Thyroid gland (tissue), 4 donors: ENCODE measurements around the gene SLC45A2. TPM values are rescaled to one million over a fixed set of nuclear protein-coding genes. Genes with fewer than 3 reads are reported as not detected.

Experiments used
- DNase-seq, 2 donors: peaks; one replicate each; pipeline ENCODE4 v3.0.0-alpha.2; 2019
- H3K27ac ChIP-seq, 3 donors: fragments of 200-600 bp; sonication (generic); 1 replicate in 2 of 3; 2 replicates in 1 of 3; pipeline ENCODE4 v1.5.1; 2016 to 2019; ENCODE audit warnings: mild to moderate bottlenecking in 1 of 3, moderate library complexity in 1 of 3
- H3K27me3 ChIP-seq: fragments of 200-600 bp; sonication (generic); one replicate; pipeline ENCODE4 v1.5.1; 2019
- H3K36me3 ChIP-seq, 2 donors: fragments of 200-600 bp; sonication (generic); one replicate each; pipeline ENCODE4 v1.5.1; 2016 to 2019
- H3K4me1 ChIP-seq, 2 donors: fragments of 200-600 bp; sonication (generic); one replicate each; pipeline ENCODE4 v1.5.1; 2017 to 2019
- H3K4me3 ChIP-seq, 3 donors: fragments of 200-600 bp; sonication (generic); replicated peaks in 1 of 3; 1 replicate in 2 of 3; 2 replicates in 1 of 3; pipeline ENCODE4 v1.5.1; 2016; ENCODE audit warnings: mild to moderate bottlenecking in 1 of 3
- H3K9me3 ChIP-seq: fragments of 200-600 bp; sonication (generic); one replicate; pipeline ENCODE4 v1.5.1; 2017
- POLR2A ChIP-seq, 2 donors: fragments of 450-650 bp; IDR thresholded peaks; one replicate each; pipeline ENCODE4 v1.6.1; 2017; ENCODE audit warnings: antibody characterized with exemption in 2 of 2, mild to moderate bottlenecking in 2 of 2, moderate library complexity in 1 of 2
- WGBS, 2 donors: methylation state at CpG; one replicate each; pipeline ENCODE4 v1.1.5; 2017; 5-methylcytosine and 5-hydroxymethylcytosine counted together
- intact Hi-C: fragments of 100-400 bp; cut with DNase I; formaldehyde crosslinking; loops from one replicate; pipeline ENCODE4 v1.15.1; 2023
- total RNA-seq, 4 donors: library from RNA; depleted of rRNA; stranded (reverse); fragments of >200 nt; gene quantifications; one replicate each; pipeline ENCODE4 v1.2.3, GENCODE V29; 2016
- TF ChIP-seq, protein P1 (sequence below), 6 experiments: fragments of 200-600 bp in 3 of 6; fragments of 450-650 bp in 3 of 6; sonication (generic) in 3 of 6; IDR thresholded peaks; one replicate each; pipeline ENCODE4 v1.5.1; 2016 to 2019; ENCODE audit warnings: antibody characterized with exemption in 6 of 6, mild to moderate bottlenecking in 2 of 6, inconsistent platforms in 1 of 6, moderate library complexity in 1 of 6

SLC45A2 gene
- total RNA-seq, 4 donors from 2014 or later: not detected

DNA sequence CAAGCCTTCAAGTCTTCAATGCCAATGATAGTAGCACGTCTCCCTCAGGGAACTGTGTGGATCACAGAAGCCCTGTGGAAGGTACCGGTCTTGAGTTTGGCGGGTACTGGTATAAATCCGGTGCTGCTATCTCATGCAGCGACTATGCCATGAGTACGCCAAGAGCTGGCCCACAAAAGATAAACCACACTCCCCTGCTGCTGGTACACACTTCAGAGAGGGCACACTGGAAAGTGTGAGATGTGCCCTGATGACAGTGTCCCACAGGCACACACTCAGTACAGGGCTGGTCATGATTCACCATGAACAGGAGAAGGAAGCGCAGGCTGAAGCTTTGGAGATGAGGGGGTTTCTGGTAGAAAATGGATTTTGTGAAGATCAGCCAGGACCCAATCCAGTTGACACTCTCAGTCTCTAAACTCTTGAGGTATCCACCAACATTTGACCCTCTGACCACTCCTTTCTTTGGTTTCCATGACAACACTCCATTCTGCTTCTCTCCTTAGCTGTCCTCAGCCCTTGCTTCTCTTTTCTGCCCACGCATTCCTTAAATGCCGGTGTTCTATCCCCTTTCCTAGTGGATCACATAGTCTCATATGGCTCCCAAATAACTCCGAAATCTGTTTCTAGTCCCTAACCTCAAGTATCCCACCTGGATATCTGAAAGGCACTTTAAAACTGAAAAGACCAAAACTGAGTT, 18.3 kb upstream of the SLC45A2 start:
- no peak for TF ChIP-seq POLR2A (IDR thresholded peaks at IDR 0.05)
- TF ChIP-seq, protein P1, sequence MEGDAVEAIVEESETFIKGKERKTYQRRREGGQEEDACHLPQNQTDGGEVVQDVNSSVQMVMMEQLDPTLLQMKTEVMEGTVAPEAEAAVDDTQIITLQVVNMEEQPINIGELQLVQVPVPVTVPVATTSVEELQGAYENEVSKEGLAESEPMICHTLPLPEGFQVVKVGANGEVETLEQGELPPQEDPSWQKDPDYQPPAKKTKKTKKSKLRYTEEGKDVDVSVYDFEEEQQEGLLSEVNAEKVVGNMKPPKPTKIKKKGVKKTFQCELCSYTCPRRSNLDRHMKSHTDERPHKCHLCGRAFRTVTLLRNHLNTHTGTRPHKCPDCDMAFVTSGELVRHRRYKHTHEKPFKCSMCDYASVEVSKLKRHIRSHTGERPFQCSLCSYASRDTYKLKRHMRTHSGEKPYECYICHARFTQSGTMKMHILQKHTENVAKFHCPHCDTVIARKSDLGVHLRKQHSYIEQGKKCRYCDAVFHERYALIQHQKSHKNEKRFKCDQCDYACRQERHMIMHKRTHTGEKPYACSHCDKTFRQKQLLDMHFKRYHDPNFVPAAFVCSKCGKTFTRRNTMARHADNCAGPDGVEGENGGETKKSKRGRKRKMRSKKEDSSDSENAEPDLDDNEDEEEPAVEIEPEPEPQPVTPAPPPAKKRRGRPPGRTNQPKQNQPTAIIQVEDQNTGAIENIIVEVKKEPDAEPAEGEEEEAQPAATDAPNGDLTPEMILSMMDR (IDR thresholded peaks at IDR 0.05): no peak
- H3K27ac ChIP-seq: no peak overlapping the region
- H3K36me3 ChIP-seq: no peaks in the 10 kb centered on the region
- peaks cover 0 to 7% of the 10 kb centered on the region in 2 donors for H3K4me1 ChIP-seq
- DNase-seq: no peak
- 97% methylated on average over 10 of the region's 10 CpGs for WGBS, 2 donors
- no peaks in the 10 kb centered on the region for H3K9me3 ChIP-seq
- H3K27me3 ChIP-seq: no peaks in the 10 kb centered on the region
- intact Hi-C loops: no loop called here
- no peak overlapping the region for H3K4me3 ChIP-seq

DNA sequence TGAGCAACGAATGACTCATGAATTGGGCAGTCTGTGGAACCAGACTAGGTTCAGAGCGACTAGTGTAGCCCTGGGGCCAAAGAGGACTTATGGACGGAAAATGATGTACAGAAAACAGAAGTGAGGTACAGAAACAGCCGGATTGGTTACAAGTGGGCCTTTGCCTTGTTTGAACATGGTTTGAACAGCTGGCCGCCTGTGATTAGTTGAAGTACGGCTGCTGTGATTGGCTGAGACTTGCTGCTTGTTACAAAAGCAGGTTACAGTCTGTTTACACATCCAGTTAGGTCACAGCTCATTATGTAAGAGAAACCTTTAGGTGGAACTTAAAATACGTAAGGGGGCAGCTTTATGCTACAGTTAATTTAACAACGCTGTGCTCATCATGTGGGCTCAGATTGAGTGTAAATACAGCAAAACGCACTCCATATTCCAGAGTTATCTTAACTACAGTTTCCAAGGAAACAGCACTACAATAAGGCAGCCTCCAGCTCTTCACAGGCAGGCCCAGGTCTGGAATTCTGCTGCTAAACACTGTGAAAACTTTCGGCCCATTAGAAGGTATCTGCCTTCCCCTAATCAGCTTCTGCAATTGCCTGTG, 16.8 kb upstream of the SLC45A2 start:
- 74 to 84% methylated on average over 10 of the region's 10 CpGs for WGBS, 2 donors
- no peaks in the 10 kb centered on the region for H3K9me3 ChIP-seq
- DNase-seq: no peak
- no peaks in the 10 kb centered on the region for H3K4me1 ChIP-seq
- no peak overlapping the region for H3K4me3 ChIP-seq
- no peak for TF ChIP-seq POLR2A (IDR thresholded peaks at IDR 0.05)
- TF ChIP-seq, protein P1 (IDR thresholded peaks at IDR 0.05): no peak
- no peaks in the 10 kb centered on the region for H3K27me3 ChIP-seq
- intact Hi-C loops: no loop called here
- no peaks in the 10 kb centered on the region for H3K36me3 ChIP-seq
- H3K27ac ChIP-seq: no peak overlapping the region

DNA sequence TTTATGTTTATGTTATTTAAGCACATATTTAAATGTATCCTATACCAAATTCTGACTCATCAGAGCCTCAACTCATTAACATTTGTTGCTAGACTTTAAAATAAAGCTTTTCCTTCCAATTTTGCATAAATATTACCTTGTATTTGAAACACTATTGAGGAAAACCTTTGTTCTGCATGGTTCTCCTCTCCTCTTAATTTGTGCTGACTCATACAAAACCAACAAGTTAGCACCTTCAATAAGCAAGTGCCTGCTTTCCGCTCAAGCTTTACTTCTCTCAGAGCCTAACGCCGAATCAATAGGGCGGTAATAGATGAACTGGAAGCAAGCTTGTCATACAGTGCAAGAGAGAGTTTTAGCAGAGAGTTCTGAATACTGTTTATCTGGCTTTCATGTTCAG, 15.5 kb upstream of the SLC45A2 start:
- intact Hi-C loops: loop anchor here (10.0 kb wide), 1 partner anchor 465 kb away; no protein-coding TSS in a partner anchor
- H3K27ac ChIP-seq: no peak overlapping the region
- no peaks in the 10 kb centered on the region for H3K9me3 ChIP-seq
- no peaks in the 10 kb centered on the region for H3K27me3 ChIP-seq
- no peak for DNase-seq
- WGBS, 2 donors: 91 to 92% methylated on average over 4 of the region's 4 CpGs
- no peaks in the 10 kb centered on the region for H3K4me1 ChIP-seq
- H3K36me3 ChIP-seq: no peaks in the 10 kb centered on the region
- H3K4me3 ChIP-seq: no peak overlapping the region
- no peak for TF ChIP-seq POLR2A (IDR thresholded peaks at IDR 0.05)
- TF ChIP-seq, protein P1 (IDR thresholded peaks at IDR 0.05): no peak

DNA sequence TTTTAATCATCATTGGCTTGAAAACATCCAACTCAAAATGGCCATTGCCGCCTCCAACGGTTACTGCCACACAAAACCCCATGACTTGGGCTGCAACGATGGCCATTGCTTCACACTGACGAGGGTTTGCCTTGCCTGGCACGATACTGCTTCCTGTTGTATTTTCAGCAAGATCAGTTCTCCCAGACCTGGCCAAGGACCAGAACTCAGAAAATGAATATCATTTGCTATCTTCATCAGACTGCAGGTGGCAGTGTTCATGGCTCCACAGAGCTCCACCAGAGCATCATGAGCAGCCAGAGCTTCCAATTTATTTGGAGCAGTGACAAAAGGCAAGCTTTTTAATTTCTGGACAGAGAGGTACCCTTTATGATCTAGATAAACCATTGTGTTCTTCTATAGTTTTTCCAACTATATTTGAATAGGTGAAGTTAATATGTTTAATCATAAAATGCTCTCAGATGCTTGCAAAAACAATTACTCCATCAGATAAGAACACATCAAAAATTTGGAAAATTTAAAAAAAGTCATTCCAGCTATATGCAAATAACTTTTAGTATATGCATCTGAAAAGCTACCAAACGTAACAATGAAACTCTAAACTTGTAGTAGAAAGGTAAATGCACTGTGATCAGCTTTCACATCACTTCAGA, 13.0 kb upstream of the SLC45A2 start:
- Histone ChIP-seq H3K4me3 (no peak overlapping the region), H3K27me3 (no peaks in the 10 kb centered on the region), H3K36me3 (no peaks in the 10 kb centered on the region), H3K4me1 (no peaks in the 10 kb centered on the region), H3K9me3 (no peaks in the 10 kb centered on the region), H3K27ac (no peak overlapping the region)
- 41 to 44% methylated on average over 6 of the region's 6 CpGs for WGBS, 2 donors
- peak; percentile 73 to 81 for DNase-seq
- intact Hi-C loops: loop anchor here (10.0 kb wide), 1 partner anchor 467 kb away; no protein-coding TSS in a partner anchor
- TF ChIP-seq, protein P1 (IDR thresholded peaks at IDR 0.05): peak in 5 of 6 experiments; percentile 28 to 75 (median 66)
- TF ChIP-seq POLR2A (IDR thresholded peaks at IDR 0.05): no peak

DNA sequence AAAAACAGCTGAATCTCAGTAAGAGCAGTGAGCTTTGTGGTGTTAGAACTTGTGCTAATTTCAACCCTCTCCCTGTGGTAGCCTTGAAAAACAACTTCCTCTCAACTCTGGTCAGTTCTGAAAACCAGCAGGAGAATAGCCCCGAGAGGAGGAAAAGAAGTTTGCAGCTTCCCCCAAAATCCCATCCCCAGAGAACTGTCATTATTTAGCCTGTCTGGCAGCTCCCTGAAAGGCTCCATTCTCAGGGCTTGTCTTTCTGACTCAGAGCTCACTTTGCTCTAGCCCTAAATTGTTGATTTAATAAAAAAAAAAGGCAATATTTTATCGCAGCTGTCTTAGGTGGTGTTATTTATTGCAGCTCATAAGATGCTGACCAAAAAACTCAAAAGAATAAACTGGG, 11.4 kb upstream of the SLC45A2 start:
- Histone ChIP-seq H3K4me3 (no peak overlapping the region), H3K27me3 (no peaks in the 10 kb centered on the region), H3K4me1 (no peaks in the 10 kb centered on the region), H3K36me3 (no peaks in the 10 kb centered on the region), H3K27ac (no peak overlapping the region), H3K9me3 (no peaks in the 10 kb centered on the region)
- TF ChIP-seq POLR2A (IDR thresholded peaks at IDR 0.05): no peak
- TF ChIP-seq, protein P1 (IDR thresholded peaks at IDR 0.05): no peak
- 67% methylated on average over 2 of the region's 2 CpGs for WGBS, 2 donors
- DNase-seq: no peak
- intact Hi-C loops: loop anchor here (10.0 kb wide), 1 partner anchor 469 kb away; no protein-coding TSS in a partner anchor
